K562 (cell line): ENCODE measurements around the gene MSANTD1. TPM values are rescaled to one million over a fixed set of nuclear protein-coding genes. Genes with fewer than 3 reads are reported as not detected.

ENCODE experiments used
- AFF4 ChIP-seq: sonication (generic); formaldehyde crosslinking; IDR thresholded peaks from 2 replicates; pipeline ENCODE4 v1.8.0; 2023; ENCODE audit warnings: mild to moderate bottlenecking, missing genetic modification reagents
- ARID3B ChIP-seq: fragments of 250-450 bp; sonication (Bioruptor Pico); IDR thresholded peaks from 2 replicates; pipeline ENCODE4 v1.4.0; 2020; ENCODE audit warnings: borderline replicate concordance
- ATF3 ChIP-seq, 2 experiments: fragments of 450-650 bp in 1 of 2; sonication (generic) in 1 of 2; formaldehyde crosslinking in 1 of 2; IDR thresholded peaks in 1 of 2; conservative IDR thresholded peaks in 1 of 2; 2 replicates each; pipeline versions ENCODE4 v1.6.1 to v1.8.1; 2016 to 2023; ENCODE audit warnings: mild to moderate bottlenecking in 2 of 2, moderate library complexity in 2 of 2, inconsistent platforms in 1 of 2, missing genetic modification reagents in 1 of 2
- ETS1 ChIP-seq: conservative IDR thresholded peaks from 2 replicates; pipeline ENCODE4 v1.6.1; 2011; ENCODE audit warnings: low read depth, mild to moderate bottlenecking, low read length; ENCODE audit not compliant: control insufficient read depth
- HEY1 ChIP-seq: fragments of 250-450 bp; sonication (Bioruptor Pico); IDR thresholded peaks from 2 replicates; pipeline ENCODE4 v1.5.0; 2020; ENCODE audit warnings: mild to moderate bottlenecking, moderate library complexity, borderline replicate concordance
- KLF16 ChIP-seq: IDR thresholded peaks from 2 replicates; pipeline ENCODE4 v1.6.1; 2016; ENCODE audit warnings: antibody characterized with exemption
- NR2F6 ChIP-seq: fragments of 450-650 bp; formaldehyde crosslinking; IDR thresholded peaks from 2 replicates; pipeline ENCODE4 v1.4.0; 2020; ENCODE audit warnings: mild to moderate bottlenecking
- POU5F1 ChIP-seq: fragments of 150-350 bp; IDR thresholded peaks from 2 replicates; pipeline ENCODE4 v1.6.1; 2014; ENCODE audit warnings: borderline replicate concordance, low read length, low read depth, mild to moderate bottlenecking; ENCODE audit not compliant: partially characterized antibody
- RBM25 ChIP-seq: fragments of 200-400 bp; formaldehyde crosslinking; IDR thresholded peaks from 2 replicates; pipeline ENCODE4 v1.6.1; 2018; ENCODE audit warnings: low read length, low read depth, moderate library complexity; ENCODE audit not compliant: severe bottlenecking
- THAP12 ChIP-seq: fragments of 250-450 bp; sonication (Bioruptor Pico); IDR thresholded peaks from 2 replicates; pipeline ENCODE4 v1.9.0; 2021; ENCODE audit warnings: mild to moderate bottlenecking, inconsistent platforms
- USF1 ChIP-seq: sonication (generic); formaldehyde crosslinking; IDR thresholded peaks from 2 replicates; pipeline ENCODE4 v1.9.0; 2022; ENCODE audit warnings: mild to moderate bottlenecking, missing genetic modification reagents
- ZNF644 ChIP-seq: fragments of 200-800 bp; sonication (Bioruptor generic); IDR thresholded peaks from 2 replicates; pipeline ENCODE4 v1.6.1; 2016; ENCODE audit warnings: low read depth, missing genetic modification characterization, missing compliant biosample characterization
- ZNF764 ChIP-seq: fragments of 250-450 bp; sonication (Bioruptor Pico); IDR thresholded peaks from 2 replicates; pipeline ENCODE4 v1.4.0; 2020; ENCODE audit warnings: low read depth, mild to moderate bottlenecking, moderate library complexity
- ZNF79 ChIP-seq: fragments of 250-450 bp; sonication (Bioruptor Pico); IDR thresholded peaks from 2 replicates; pipeline ENCODE4 v1.4.0; 2020; ENCODE audit warnings: low read depth, mild to moderate bottlenecking, moderate library complexity
- polyA plus RNA-seq, 8 experiments: library from polyadenylated mRNA; depleted of rRNA in 4 of 8; stranded (reverse) in 5 of 8; unstranded in 3 of 8; fragments of >200 nt; fragmentation: Nextera tagmentation in 2 of 8; fragmentation: Illumina TruSeq in 1 of 8; extraction: Ambion mirVana in 2 of 8; extraction: Trizol in 1 of 8; gene quantifications; 2 replicates each; pipeline versions ENCODE4 v1.2.1 to v1.2.3, GENCODE V29; 2011 to 2014; ENCODE audit warnings: inconsistent platforms in 1 of 8, missing spikeins in 1 of 8
- total RNA-seq, 7 experiments: library from RNA; depleted of rRNA in 6 of 7; stranded (reverse); fragments of >200 nt in 6 of 7; fragmentation: Illumina TruSeq in 2 of 7; extraction: Trizol in 2 of 7; gene quantifications; 2 replicates each; pipeline versions ENCODE4 v1.2.1 to v1.2.3, GENCODE V29; 2011 to 2021; ENCODE audit warnings: low replicate concordance in 1 of 7

The MSANTD1 gene
- total and polyA plus RNA-seq, 9 of the 15 experiments (the other 6 are each of a cell fraction or from before 2014, with no cell fraction given): 0.04 to 0.09 (median 0.07) TPM; not detected in 6

- no peak for TF ChIP-seq HEY1 (CRISPR knock-in tag)
- no peak for TF ChIP-seq THAP12 (CRISPR knock-in tag)
- TF ChIP-seq USF1 (CRISPR knock-in tag): no peak
- TF ChIP-seq POU5F1: no peak
- TF ChIP-seq ARID3B: peak; percentile 89; the same call in 1 of the 2 replicates
- TF ChIP-seq ETS1: no peak; the same call in 1 of the 2 replicates
- no peak for TF ChIP-seq ZNF79 (CRISPR knock-in tag)
- TF ChIP-seq ZNF644 (tag): no peak
- no peak for TF ChIP-seq NR2F6 (CRISPR knock-in tag)
- TF ChIP-seq RBM25: no peak
- no peak for TF ChIP-seq ATF3 (IDR thresholded peaks at IDR 0.05)
- TF ChIP-seq ATF3 (CRISPR knock-in tag; conservative IDR thresholded peaks at IDR 0.05): no peak
- TF ChIP-seq AFF4 (CRISPR knock-in tag): no peak
- no peak for TF ChIP-seq KLF16
- no peak for TF ChIP-seq ZNF764 (CRISPR knock-in tag)
Observed at GRCh38 chr4:3292571-3293400, 43.8 kb downstream of the MSANTD1 start, which contains the start of gene RGS12 (continued).
